ENCODE measurements around the gene UBE2L3.

Gene UBE2L3

GRCh38 chr22:21672107-21672629, 104.7 kb downstream of the UBE2L3 start:
- no peaks in the 10 kb centered on the region for H3K9me3 ChIP-seq (ENCODE audit: low read depth, low read length)
- H3K4me3 ChIP-seq, result no peak overlapping the region
- no peak for DNase-seq (ENCODE audit: low read depth, low spot score)
- no peak overlapping the region for H3K9ac ChIP-seq (ENCODE audit: insufficient read length)
- TF ChIP-seq EZH2 (IDR thresholded peaks at IDR 0.05), result no peak
- TF ChIP-seq POLR2AphosphoS5 (IDR thresholded peaks at IDR 0.05; ENCODE audit: borderline replicate concordance, low read depth, low read length), result no peak
- no peak for TF ChIP-seq FOXP2 (optimal IDR thresholded peaks at IDR 0.05; ENCODE audit: control extremely low read depth, extremely low read length, insufficient read depth)
- peaks cover 31% of the 10 kb centered on the region; the same call in 1 of the 2 replicates for H3K36me3 ChIP-seq (ENCODE audit: insufficient read depth, low read length)
- H3K27ac ChIP-seq, result no peak overlapping the region
